Cortex of kidney (tissue), 1 donor: ENCODE measurements around the gene ZMYND12.
"Not testable (repeated sequence)": the region's sequence is repeated elsewhere in the genome, so short reads cannot be mapped to it uniquely, and the experiment has no call there.

Experiments used
- DNase-seq: peaks from one replicate; lab custom pipeline; 2025; lab: John Stamatoyannopoulos, UW

The ZMYND12 gene, protein sequence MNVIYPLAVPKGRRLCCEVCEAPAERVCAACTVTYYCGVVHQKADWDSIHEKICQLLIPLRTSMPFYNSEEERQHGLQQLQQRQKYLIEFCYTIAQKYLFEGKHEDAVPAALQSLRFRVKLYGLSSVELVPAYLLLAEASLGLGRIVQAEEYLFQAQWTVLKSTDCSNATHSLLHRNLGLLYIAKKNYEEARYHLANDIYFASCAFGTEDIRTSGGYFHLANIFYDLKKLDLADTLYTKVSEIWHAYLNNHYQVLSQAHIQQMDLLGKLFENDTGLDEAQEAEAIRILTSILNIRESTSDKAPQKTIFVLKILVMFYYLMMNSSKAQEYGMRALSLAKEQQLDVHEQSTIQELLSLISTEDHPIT

GRCh38 chr1:42456010-42456753 lies at the start of gene ZMYND12, which contains the start of gene PPCS:
TSS of gene ZMYND12 (minus strand) at chr1:42456022. CDS start at chr1:42455997, 25 bp downstream.
TSS of gene PPCS (plus strand) at chr1:42456543. CDS start at chr1:42456566, 23 bp downstream.
- DNase-seq, result peak; percentile 33

GRCh38 chr1:42504535-42505128 lies 48.8 kb upstream of the ZMYND12 start:
- no peak for DNase-seq

GRCh38 chr1:42502031-42502430 lies 46.2 kb upstream of the ZMYND12 start:
- not testable (repeated sequence) for DNase-seq

- DNase-seq, result no peak
Observed at GRCh38 chr1:42490237-42490636, 34.4 kb upstream of the ZMYND12 start.

DNA sequence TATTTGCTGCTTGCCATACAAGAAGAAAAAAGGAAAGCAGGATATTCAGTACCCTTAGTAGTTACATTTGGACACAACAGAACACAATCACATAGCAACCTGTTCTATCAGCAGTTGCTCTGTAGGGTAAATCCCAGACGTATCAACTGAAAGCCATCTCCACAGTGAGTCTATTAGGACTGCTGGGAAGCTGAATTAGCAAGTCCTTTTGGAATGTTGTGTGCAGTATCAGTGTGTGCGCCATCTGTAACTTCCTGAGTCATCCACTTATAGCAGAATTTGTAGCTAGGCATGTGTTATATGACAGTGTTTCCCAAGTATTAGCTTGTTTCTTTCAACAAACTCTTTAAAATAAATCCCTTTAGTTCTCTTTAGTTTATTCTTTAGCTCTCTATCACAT lies 28.6 kb upstream of the ZMYND12 start:
- DNase-seq, result no peak

DNA sequence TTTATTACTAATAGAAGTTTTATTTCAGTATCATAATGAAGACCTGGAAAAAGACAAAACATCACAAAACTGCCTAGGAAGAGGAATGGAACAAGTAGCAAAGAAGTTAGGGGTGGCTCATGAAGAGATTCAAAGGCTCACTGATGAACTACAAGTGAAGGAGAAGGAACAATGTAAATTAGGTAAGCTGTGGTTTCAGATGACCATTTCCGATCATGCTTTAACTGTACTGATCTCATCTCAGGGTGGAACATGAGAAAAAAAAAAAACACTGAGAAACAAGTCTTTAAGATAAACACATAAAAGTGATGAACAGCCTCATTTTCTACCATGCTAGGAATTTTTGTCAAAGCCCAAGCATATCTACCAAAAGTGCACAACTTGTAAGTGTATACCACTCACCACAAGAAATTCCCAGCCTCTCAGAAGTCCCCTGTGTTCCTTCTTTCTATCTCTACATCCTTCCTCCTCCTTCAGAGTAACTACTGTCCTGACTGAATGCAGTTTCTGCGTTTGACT lies 26.9 kb upstream of the ZMYND12 start:
- no peak for DNase-seq

DNA sequence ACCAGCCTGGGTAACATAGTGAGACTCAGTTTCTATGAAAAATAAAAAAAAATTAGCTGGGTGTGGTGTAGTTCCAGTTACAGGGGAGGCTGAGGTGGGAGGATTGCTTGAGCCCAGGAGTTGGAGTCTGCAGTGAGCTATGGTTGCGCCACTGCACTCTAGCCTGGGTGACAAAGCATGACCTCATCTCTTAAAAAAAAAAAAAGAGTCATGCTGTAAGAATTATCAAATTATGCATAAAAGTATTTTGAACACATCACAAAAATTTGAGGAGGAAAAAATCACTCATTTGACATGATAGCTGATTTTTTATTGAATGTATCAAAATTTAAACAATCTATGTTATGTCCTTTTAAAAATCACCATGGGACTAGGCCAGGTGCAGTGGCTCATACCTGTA lies 25.1 kb upstream of the ZMYND12 start:
- DNase-seq, result no peak

DNA sequence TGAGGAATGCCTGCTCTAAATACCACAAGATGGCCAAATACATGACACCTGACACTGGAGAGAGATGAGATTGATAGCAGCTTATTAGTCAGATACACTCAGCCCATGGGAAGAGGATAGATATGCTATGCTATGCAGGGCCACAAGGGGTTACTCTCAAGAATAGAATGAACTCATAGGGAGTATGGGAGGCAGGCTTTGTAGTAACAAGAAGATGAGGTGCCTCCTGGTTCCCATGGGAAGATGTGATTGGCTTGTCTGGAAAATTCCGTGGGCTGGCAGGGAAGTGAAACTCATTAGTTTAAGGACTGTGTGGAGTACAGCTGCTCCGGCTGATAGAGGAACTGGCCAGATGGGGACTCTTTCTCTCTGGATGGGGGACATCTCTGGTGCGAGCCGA lies 23.8 kb upstream of the ZMYND12 start:
- DNase-seq, result no peak

DNA sequence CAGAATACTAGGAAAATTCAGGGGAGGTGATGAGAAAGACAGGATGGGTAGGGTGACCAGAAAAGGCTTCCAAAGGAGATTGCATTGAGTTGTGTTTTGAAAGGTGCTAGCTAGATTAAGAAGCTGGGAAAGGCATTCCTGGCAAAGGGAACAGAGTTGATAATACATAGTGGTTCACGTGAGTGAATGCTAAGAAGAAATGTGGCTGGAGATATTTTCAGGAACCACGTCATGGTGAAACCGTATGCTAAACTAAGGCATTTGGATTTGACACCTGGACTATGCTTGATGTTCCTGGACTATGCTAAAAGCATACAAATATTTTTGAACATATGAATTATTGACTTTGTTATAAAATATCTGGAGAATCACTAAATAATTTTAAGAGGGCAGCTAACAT lies 22.0 kb upstream of the ZMYND12 start:
- no peak for DNase-seq

- DNase-seq, result not testable (repeated sequence)
Observed at GRCh38 chr1:42477354-42477753, 21.5 kb upstream of the ZMYND12 start.

DNA sequence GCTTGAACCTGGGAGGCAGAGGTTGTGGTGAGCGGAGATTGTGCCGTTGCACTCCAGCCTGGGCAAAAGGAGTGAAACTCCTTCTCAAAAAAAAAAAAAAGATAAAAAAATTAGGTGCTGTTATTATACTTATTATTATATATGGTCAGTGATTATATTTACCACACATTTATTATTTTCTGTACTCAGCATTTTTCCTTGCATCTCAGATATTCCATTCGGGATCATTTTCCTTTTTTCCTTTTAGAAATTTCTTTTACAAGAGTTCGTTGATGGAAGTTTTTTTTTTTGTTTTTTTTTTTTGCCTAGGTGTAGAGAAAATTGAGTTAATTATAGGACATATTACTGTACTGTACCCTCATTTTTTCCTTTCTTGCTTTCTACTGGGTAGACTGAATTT lies 20.8 kb upstream of the ZMYND12 start:
- DNase-seq, result no peak

DNA sequence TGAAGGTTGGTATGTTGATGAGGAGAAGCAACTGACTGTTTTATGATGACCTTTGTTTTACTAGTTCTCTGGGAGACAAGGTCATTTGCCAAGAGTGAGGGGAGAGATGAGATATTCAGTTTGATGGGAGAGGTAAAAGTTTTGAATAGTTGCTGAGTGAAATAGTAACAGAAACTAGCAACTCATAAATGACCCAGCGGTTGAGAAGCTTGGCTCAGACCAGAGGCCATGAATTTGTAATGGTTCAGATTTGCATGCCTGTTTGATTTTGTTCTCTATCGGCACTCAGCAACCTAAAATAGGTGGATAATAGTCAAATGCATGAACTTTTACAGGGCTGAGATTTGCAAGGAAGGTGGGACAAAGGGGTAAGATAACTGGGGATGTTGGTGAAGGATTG lies 13.9 kb upstream of the ZMYND12 start:
- DNase-seq, result no peak

DNA sequence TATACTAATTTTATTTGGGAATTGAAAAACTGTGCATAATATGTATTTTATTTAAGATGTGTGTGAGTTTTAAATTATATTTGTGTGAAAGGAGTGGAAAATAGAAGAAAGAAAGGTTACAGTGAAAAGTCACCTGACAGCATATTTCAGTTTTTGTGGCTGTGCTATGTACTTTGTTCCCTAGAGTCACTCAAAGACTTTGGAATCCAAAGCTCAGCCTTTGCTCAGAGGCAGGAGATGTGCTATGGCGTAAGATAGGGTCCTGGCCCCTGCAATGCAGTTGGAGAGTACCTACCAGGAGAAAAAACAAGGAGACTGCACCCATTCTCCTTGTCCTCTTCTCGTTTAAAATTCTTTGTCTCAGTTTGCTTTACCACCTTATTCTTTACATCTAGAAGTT lies 10.2 kb upstream of the ZMYND12 start:
- no peak for DNase-seq

- DNase-seq, result no peak
Observed at GRCh38 chr1:42463921-42464320, 8.1 kb upstream of the ZMYND12 start.

DNA sequence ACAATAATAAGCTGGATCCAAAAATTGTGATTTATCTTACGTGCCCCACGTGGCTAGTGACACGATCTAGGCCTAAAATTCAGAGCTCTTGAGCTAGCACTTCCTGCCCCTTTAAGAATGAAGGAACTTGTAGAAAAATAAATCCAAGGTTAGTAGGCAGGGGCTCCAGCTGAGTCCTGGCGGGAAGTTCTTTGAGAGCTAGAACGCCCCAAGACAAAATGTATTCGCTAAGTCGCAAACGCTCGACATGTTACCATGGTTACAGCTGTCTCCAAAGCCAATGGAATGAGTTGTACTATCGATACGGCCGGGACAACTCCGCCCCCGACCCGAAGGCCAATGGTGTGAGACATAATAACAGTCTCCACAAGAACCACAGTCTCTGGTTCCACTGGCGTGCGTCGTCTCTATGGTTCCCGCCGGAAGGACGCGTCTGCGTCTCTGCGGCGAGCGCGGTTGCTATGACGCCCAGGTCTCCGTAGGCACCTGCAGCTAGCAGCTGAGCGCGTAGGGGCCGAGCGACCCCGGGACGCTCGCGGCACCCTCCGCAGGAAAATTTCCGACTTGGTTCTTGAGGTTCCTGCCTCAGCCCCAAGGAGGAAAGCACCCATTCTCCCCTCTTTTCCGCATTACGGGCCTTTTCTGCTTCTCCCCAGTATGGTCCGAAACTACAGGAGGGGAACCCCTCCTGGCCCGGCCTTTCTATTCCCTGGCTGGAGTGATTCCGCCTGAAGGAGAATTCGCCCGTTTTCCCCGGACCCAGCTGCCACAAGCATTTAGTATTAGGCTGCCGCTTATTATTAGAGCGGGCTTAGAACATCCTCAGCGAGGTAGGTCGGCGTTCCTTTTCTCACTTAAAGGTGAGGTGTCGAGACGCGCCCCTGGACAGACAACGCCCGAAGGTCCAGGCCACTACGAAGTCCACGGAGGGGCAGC lies 7.3 kb upstream of the ZMYND12 start, which contains the start of gene CCDC30:
CCDC30 (plus strand) TSS at position 459 of the 936 bp plus-strand sequence. CDS start 17,266 bp downstream, outside the sequence.
- peak; percentile 18 for DNase-seq

DNA sequence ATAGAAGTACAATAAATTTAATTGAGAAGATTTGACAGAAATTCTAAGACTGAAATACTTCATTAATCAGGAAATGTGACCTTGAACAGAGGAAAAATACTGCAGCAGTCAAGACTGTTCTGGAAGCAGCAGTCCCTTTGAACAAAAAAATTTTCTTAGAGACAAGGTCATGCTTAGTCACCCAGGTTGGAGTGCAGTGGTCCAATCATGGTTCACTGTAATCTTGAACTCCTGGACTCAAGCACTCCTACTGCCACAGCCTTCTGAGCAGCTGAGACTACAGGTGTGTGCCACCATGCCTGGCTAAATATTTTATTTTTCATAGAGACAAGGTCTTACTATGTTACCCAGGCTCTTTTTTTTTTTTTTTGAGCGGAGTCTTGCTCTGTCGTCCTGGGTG lies 5.4 kb upstream of the ZMYND12 start:
- no peak for DNase-seq

GRCh38 chr1:42456754-42457089 lies 900 bp upstream of the ZMYND12 start:
- no peak for DNase-seq

- no peak for DNase-seq
Observed at GRCh38 chr1:42454403-42454802, 1.4 kb downstream of the ZMYND12 start.

GRCh38 chr1:42453386-42453785 lies 2.4 kb downstream of the ZMYND12 start:
- no peak for DNase-seq

DNA sequence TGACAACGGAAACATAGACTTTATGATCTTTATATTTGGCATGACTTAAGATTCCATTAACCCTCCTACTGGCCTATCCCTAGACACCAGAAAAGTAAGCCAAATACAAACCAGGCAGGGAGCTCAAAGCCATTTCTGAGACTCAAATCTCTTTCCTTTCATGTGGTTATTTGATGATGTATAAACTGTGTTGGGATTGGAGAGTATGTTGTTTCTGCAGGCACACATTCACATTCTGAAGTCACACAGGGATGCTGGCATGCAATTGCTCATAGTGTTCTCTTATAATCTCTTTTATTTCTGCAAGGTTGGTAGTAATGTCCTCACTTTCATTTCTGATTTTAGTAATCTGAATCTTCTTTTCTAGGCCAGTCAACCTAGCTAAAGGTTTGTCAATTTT lies 5.8 kb downstream of the ZMYND12 start:
- DNase-seq, result no peak

DNA sequence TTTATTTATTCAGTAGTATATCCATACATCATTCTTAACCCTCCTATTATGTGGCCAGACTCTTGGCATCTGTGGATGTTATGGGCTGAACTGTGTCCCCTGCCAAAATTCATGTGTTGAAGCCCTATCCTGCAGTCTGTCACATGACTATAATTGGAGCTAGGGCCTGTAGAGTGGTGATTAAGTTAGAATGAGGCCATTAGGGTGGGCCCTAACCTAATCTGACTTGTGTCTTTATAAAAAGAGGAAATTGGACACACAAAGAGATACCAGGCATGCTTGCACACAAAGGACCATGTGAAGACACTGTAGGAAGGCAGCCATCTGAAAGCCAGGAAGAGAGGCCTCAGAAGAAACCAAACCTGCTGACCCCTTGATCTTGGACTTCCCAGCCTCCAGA lies 6.6 kb downstream of the ZMYND12 start:
- DNase-seq, result no peak

GRCh38 chr1:42442662-42443061 lies 13.2 kb downstream of the ZMYND12 start:
- DNase-seq, result no peak
